A549 treated with Hydrocortisone at 1 μM for 4 hours (cell line): ENCODE data around the gene TMEM229B. TPM values are rescaled to one million over a fixed set of nuclear protein-coding genes. Genes with fewer than 3 reads are reported as not detected.

Source experiments
- total RNA-seq: library from RNA; stranded (reverse); fragments of 200-300 nt; extraction: Qiagen RNA extraction; gene quantifications from 5 replicates; pipeline ENCODE4 v1.2.3, GENCODE V29; 2022

TMEM229B gene
- total RNA-seq: 0.13 to 0.40 TPM (median 0.17 TPM) in 5 replicates

DNA sequence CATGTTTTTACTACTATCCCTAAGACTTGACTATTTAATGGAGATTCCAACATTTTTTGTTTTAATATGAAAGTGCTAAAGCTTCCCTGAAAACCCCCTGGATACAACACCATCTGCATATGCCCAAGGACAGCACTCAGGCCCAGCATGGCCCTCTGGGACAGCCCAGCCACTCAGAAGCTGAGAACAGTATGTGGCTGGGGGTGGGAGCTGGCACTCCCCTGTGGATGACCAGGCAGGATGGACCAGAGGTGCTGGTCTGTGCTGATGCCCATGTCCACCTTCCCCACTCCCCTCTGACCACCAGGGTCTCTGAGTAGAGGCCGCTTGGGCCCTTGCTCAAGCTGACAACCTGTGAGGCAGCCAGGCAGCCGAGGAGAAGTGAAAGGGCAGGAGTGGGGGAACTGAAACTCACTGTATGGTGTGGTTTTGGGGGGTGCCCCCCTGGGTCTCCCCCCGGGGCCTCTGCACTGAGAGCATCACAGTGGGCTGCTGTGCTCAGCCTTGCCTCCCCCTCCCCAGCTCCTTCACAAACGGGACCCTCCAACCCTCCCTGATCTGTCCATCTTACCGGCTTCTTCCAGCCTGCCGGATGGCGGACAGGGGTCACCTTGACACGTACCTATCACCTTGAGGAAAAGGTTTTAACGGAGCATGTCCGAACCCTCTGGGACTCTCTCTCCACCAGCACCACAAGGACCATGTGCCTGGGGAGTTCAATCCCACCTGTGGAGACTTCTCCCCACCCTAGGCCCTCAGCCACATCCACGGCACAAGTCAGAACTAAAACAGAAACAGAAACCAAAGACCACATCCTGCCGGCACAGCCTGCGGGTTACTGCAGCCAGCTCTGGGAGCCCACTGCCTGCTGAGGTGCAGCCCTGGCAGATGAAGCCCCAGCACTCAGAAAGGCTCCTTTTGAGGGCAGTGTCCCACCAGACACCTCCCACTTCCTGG is at the start of gene TMEM229B:
TMEM229B (minus strand) TSS at position 785 of the 957 bp plus-strand sequence. CDS start 14,798 bp downstream, outside the sequence.

DNA sequence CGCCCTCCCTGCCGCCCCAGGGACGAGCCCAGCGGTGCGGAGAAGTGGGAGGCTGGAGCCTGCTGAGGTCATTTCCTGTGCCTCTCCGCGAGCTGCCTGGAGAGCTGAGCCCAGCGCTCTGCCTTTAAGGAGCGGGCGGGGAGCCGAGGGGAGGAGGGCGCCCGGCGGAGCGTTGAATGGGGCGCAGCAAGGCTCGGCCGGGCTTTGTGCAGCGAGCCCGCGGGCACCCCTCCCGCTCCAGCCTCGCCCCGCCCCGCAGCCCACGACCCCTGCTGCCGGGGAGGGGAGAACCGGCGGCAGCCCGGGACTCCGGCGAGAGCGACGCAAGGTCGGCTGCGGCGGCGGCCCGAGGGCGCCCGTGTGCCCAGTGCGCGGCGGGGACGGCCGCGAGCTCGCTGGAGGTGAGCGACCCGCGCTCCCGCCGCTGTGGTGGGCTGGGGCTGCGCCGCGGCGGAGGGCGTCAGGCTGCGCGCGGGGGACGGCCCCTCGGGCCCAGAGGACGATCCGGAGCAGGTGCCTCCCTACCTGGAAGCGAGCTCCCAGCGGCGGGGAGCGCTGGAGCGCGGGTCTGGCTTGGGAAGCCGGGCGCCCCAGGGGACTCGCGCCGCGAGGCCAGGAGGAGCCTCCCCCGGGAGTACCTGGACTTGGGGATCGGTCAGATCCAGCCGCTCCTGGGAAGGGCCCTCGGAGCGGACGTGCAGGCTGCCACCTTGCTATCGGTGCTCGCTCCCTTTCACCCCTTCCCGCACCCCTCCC is 44.7 kb upstream of the TMEM229B start, which contains the start of gene PLEKHH1:
PLEKHH1 (plus strand) TSS at position 293 of the 756 bp plus-strand sequence. CDS start 8,578 bp downstream, outside the sequence.

Other genes with a start within 250 kb of the TMEM229B start
- 13.0 to 19.6 TPM (median 15.2 TPM) in 5 replicates for gene PALS1, start 247.3 kb downstream of the TMEM229B start, total RNA-seq
- gene ATP6V1D, start 128.9 kb downstream of the TMEM229B start, total RNA-seq: 68.5 to 107 TPM (median 71.9 TPM) in 5 replicates
- gene EIF2S1, start 128.4 kb downstream of the TMEM229B start, total RNA-seq: 226 to 344 TPM (median 239 TPM) in 5 replicates
- gene PLEK2, start 76.6 kb downstream of the TMEM229B start, total RNA-seq: 16.6 to 20.6 TPM (median 19.6 TPM) in 5 replicates
- 3.0 to 3.5 TPM (median 3.2 TPM) in 5 replicates for gene PLEKHH1, start 44.6 kb upstream of the TMEM229B start, total RNA-seq
- 18.3 to 20.6 TPM (median 19.3 TPM) in 5 replicates for gene PIGH, start 111.5 kb upstream of the TMEM229B start, total RNA-seq
- gene ARG2, start 131.2 kb upstream of the TMEM229B start, total RNA-seq: 1.5 to 2.0 TPM (median 1.9 TPM) in 5 replicates
- gene VTI1B, start 185.9 kb upstream of the TMEM229B start, total RNA-seq: 71.6 to 90.6 TPM (median 85.9 TPM) in 5 replicates
- 55.2 to 66.1 TPM (median 57.3 TPM) in 5 replicates for gene RDH11, start 207.0 kb upstream of the TMEM229B start, total RNA-seq
- 0.05 to 0.14 TPM (median 0.06 TPM) in 3 of 5 replicates, not detected in the others for gene RDH12, start 213.2 kb upstream of the TMEM229B start, total RNA-seq